ENCODE measurements around the gene KRTAP11-1.

Gene KRTAP11-1, protein sequence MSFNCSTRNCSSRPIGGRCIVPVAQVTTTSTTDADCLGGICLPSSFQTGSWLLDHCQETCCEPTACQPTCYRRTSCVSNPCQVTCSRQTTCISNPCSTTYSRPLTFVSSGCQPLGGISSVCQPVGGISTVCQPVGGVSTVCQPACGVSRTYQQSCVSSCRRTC

DNA sequence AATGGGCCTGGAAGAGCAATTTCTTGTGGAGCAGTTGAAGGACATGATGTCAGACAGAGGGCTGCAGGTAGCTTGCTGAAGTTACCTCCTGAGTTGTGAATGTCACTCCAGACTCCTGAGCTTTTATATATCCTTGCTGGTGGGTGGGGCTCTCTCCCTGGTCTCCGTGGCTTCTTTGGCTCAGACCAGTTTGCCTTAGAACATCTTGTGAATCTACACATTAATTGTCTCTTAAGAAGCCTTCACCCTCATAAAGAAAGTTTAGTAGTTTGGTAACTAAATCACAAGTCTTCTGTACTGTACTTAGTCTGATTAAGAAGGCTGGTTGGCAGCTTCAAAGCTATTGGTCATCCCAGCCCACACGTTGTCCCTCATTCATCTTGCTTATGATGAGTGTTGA, at the start of gene KRTAP11-1:
Gene KRTAP11-1, minus strand, starts transcription at position 101 of the 400 bp plus-strand sequence. Its CDS starts 56 bp downstream, at position 45.
- no peak for DNase-seq

DNA sequence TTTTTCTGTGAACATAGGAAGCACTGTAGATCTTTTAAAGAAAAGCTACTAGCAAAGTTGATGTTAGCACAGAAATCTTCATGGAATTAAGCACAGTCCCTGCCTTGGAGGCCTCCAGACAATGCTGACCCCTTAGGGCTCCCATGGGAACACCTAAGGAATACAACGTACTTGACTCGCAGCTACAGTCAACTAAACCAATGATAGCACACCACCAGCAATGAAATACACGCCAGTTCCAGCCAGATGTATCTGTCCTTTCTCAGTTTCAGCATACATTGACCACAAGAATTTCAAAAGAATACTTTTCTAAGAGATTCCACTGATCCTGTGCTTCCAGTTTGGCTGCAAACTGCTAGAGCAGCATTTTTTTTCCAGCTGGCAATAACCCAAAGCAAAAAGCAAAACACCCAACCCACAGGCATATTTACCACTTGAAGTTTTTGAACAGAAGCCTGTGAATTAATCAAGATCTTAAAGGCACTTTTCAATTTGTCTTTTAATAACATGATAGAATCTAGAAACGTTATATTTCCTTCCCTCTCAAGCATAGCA, 42.8 kb upstream of the KRTAP11-1 start:
- no peak for DNase-seq

DNA sequence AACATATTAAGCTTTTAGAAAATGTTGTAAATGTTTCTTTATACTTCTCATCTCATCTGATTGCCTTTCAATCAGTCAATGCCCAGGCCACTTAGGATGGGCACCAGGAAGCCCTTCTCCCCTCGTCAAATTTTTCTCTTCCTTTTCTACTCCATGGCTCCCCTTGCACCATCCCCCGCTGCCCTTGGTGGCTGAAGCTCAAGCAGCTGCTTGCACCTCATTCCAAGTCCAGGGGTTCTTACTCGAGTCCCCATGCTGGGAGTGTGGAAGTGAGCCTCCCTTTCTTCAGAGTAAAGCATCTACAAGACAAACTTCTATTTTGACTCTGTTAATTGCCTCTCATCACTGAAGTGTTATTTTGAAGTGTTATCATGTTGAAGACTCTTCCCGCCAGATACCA, 39.7 kb upstream of the KRTAP11-1 start:
- no peak for DNase-seq

DNA sequence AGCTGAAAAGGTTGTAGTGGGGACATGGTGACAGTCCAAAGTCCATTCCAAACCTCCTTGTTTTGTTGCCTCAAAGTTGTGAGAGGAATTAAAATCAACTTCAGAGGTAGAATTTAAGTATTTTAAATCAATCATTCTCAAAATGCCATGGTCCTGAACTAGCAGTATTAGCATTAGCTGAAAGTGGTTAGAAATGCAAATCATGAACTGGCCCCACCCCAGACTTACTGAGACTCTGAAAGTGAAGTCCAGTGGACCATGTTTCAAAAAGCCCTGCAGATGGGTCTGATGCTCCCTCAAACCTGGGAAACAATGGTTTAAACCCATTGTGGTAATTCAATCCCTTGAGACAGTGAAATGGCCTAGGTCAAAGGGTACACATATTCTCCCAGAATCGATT, 36.2 kb upstream of the KRTAP11-1 start:
- no peak for DNase-seq

DNA sequence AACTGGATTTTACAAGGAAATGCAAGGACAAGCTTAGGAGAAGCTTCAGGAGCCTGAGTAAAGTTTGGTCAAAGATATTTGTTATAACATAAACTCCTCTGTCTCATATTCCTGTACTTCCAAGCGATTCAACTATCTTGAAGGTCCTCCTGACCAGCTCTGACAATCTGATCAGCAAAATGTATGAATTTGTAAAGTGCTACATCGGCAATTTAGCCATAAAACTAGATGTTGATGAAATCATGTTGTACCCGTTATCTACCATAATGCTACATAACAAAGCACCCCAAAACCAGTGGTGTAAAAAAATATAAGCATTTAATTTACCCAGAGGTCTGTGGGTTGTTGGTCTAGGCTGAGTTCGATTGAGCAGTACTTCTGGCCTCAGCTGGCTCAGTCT, 19.5 kb upstream of the KRTAP11-1 start:
- no peak for DNase-seq

DNA sequence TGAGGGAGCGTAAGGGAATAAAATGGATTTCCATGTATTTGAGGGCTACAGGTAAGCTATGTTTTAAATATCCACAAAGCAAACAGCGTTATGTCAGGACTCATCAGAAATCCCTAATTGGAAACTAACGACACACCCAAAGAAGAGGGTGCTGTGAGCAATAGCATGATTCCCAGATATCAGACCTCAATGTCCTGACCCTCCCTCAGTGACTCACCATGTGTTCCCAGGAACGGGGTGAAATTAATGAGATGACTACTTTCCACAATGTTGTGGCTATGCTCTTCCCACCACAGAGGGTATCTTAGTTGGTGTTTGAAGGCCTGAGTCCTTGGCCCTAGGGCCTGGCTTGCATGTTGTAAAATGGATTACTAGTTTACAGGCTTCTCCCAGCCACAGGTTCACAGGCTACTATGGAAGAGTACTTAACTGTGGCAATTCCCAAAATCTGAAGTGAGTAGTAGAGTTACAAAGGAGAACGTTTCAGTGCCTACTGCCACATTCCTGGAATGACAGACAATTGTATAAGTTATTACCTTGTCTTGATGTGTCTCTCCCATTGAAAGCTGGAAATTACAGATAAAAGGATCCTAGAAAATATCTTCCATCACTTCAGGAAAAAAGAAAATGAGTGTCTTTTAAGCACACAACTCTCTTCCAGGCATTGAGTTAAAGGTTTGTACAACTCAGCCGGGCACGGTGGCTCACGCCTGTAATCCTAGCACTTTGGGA, 1.7 kb upstream of the KRTAP11-1 start:
- no peak for DNase-seq

DNA sequence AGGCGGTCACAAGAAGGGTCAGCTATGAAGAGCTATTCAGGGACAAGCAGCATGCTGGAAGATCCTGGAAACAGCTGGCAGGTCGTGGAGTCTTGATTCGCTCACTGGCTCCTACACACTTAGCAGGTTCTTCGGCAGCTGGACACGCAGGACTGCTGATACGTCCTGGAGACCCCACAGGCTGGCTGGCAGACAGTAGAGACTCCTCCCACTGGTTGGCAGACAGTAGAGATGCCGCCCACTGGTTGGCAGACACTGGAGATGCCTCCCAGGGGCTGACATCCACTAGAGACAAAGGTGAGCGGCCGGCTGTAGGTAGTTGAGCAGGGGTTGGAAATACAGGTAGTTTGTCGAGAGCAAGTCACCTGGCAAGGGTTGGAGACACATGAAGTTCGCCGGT, 466 bp downstream of the KRTAP11-1 start:
- DNase-seq = no peak

DNA sequence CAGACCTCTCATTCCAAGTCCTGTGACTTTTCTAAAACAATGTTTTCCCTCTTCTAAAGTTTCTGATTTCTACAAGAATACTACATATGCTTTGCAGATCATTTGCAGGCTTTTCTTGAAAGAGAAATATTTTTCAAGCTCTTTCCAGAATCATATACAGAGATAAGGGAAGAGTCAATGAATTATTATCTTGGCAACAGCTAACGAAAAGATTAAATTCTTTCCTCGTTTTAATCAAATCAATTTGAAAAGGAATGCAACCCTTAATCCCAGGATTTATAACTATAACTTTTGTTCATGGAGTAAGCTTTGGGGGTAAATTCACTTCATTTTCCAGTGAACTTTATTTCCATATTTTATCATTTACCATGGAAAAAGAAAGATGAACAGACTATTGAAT, 6.9 kb downstream of the KRTAP11-1 start:
- DNase-seq = no peak

DNA sequence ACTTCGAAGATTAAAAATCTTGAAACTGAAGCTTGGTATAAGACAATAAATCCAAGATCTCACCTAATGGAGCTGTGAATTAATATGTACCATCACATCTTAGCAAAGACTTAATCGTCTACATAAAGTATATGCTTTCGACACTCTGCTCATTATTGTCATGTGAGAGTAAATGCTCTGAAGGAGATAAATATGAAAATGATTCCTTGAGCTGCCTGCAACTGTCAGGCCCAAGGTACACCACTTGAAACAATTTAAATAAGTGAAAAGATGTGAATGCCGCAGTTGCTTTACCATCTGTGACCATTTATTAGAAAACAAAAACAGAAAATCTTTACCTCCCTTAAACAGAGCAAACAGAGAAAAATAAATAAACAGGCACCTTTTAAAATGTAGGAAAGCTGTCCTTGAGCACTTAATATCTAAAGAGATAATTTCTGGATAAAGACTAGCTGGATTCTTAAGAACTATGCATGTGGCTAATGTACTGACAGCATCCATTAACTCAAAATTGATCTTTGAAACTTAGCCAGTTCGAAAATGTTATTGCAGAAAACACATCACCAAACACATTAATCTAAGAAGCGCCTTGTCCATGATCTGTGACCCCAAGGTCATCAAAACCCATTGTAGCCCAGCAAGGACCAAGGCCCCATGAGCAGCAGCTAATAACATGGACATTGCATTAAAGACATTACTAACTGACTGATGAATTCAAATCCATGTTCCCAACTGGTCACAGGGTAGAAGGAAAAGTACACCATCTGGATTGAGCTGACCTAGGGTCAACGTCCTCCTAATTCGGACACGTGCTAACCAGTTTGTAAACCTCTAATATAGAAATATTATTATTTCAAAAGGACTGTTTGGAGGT, 33.5 kb downstream of the KRTAP11-1 start:
- no peak for DNase-seq

DNA sequence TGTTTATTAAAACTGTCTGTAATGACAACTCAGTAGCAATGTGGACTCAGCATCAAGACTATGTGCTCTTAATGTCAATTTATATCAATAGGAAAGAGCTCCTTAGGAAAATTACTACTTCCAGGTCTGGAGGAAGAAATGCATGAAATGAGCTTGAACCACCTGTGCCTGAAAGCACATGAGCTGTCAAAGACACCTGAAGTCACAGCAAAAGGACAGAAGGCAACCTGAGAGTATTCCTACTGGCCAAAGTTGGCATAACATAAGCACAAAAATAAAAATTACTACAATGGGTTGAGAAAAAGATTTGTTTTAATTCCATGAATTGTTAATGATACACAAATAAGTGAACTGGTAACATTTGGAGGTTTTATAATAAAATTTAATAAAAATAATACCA, 38.4 kb downstream of the KRTAP11-1 start:
- DNase-seq = no peak

DNA sequence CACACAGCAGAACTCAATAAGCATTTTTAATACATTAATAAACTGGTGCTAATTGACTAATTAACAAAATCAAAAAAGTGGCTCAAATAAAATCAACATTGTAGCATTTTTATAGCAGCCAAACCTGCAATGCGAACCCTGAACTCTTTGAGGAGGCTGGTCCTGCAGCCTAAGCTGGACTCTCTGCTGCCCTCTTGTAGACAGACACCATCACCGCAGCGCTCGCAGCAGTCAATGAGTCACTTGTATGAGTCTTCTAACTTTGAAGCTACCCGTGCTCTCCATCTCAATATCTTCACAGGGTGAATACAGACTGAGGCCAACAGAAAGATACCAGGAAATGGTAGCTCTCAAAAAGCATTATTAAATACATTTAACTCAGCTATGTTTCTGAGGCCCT, 42.1 kb downstream of the KRTAP11-1 start:
- no peak for DNase-seq

DNA sequence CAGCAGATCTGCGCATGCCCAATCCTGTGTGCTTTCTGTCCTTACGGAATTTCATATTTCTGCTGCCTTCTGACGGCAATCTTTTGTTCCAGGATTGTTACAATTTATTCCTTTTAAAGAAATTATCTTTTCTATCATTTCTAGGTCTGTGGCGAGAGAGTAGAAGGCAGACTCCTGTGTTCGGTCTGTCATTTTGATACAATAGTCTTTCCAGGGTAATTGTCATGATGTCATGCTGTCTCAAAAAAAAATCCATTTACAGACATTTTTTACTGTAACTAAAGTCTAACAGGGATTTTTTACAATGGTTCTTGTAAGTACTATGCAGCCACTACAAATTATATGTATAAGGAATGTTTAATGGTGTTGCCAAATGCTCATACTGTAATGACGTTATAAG, 42.8 kb downstream of the KRTAP11-1 start:
- DNase-seq = no peak

DNA sequence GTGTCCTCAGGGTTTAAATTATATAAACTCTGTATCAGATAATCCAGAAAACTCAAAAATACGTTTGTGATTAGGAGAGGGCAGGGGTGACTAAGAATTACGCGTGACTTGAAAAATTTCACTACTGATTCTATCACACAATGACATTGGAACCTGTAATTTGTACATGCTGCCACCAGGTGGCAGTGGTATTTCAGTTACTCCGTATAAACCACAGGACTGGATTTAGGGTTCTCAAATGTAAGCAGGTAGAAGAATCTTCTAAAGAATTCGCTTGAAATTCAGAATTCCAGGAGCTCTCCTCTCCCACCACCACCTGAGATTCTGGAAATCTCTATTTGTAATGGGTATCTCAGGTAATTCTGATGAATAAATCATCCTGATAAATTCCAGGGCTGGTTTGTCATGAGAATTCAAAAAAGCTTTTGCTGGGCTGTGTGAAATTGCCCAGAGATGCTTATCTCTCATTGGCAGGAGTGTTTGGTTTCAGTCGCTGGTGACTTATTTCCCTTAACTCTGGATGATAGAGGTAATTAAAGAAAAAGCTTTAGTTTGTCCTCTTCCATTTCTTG, 50.1 kb downstream of the KRTAP11-1 start:
- peak; percentile 7 for DNase-seq

All from stimulated activated naive CD4-positive, alpha-beta T cell treated with Interleukin-2 at 50 U/mL for 16 hours (primary cell).